Measurements from ENCODE around the gene FAM83E.
"Not testable (repeated sequence)": the region's sequence is repeated elsewhere in the genome, so short reads cannot be mapped to it uniquely, and the experiment has no call there.

FAM83E gene
- 0.71 to 1.5 (median 1.2) reads per million in 4 donors for total RNA-seq

- DNase-seq = no peak
These were observed at the start of gene FAM83E for GRCh38 chr19:48614436-48615230. FAM83E (minus strand) TSS chr19:48615076; CDS start chr19:48613372, 1,704 bp downstream.

DNA sequence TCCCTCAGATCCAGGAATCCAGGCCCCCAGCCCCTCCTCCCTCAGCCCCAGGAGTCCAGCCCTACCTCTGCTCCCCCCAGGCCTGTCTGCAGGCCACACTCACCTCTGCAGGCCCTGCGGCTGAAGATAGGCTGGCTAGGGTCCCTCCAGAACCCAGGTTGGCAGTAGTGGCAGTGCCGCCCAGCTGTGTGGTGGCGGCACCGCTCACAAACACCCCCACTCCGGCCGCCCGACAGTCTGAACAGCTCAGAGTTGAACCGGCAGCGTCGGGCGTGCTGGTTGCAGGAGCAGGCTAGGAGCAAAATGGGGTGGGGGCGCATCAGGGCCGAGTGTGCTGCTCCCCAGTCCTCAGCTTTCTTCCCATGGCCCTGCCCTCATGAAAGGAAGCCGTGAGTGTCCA, 49.6 kb upstream of the FAM83E start:
- DNase-seq = no peak

DNA sequence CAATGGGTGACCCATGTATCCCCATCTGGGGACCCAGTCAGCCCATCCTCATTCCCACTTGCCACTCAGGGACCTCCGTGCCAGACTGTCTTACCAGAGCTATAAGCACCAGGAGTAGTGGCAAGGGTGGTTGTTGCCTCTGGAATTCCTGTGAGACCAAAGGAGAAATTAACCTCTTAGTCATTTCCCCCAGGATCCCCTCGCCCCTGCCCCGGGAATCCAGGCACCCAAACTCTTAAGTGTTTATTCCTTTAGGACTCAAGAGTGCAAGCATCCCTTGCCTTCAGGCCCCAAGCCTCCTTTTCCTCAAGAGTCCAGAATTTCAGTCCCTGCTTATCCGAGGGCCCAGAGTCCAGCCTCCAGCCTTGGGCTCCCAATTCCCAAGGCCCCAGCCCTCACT, 48.8 kb upstream of the FAM83E start:
- no peak for DNase-seq

- DNase-seq = no peak
These were observed 46.8 kb upstream of the FAM83E start for GRCh38 chr19:48661711-48662090.

DNA sequence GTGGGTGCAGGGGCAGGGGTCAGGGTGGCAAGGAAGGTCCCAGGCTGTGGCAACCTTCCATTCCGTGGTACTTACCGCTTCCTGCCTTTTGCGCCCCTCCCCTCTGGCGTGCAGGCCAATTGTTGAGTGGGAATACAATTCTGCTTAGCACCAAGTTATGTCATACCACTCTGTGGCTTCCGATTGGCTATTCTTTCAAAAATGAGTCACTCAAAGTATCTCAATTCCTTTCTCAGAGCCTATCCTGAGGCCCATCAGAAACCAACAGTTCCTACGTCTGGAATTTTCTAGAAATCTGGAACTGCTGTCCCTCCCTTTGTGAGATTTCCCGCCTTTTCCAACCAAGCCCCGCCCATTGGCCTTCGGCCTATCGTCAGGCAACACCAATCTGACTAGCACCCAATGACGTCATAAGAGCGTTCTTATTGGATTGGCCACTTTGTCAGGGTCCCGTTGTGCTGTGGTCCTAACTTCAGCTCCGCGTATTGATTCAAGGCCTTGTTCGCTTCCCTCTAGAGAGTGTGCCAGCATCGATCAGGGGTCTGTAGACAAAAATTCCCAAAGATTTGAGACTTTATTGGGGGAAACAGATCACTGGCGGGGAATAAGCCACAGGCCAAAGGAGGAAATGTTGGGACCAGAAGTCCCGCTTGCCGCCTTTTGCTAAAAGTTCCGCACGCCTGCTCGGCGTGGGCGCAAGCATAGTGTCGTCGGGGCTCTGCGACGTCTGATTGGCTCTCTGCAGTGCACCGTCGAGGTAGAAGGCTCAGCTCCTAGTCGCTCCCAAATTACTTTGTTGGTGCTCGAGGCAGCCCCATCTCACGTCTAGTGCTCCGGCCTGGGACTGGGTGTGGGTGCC, 46.2 kb upstream of the FAM83E start:
- peak; percentile 48 to 92 (median 65) for DNase-seq

DNA sequence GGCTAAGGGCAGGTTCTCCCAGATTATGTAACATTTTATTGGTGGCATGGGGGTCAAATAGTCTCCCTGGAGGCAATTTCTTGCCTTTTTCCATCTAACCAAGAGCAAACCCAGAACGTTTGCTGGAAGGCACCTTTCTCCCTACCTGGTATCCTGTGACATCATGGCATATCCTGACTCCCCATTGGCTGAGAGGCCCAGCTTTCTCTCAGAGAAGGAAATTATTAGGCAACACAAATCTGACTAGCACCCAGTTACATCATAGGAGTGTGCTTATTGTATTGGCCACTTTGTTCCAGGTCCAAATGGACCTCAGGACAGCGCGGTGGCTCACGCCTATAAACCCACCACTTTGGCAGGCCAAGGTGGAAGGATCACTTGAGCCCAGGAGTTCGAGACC, 44.9 kb upstream of the FAM83E start:
- DNase-seq = no peak

DNA sequence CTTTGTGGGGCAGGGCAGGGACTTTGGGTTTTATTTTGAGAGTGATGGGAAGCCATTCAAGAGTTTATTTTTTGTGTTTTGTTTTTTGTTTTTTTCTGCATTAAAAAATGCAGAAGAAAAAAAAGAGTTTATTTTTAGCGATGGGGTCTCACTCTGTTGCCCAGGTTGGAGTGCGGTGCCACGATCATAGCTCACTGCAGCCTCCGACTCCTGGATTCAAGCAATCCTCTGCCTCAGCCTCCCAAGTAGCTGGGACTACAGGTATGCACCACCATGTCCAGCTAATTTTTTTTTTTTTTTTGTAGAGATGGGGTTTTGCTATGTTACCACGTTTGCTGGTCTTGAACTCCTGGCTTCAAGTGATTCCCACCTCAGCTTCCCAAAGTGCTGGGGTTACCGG, 43.6 kb upstream of the FAM83E start:
- DNase-seq = no peak

DNA sequence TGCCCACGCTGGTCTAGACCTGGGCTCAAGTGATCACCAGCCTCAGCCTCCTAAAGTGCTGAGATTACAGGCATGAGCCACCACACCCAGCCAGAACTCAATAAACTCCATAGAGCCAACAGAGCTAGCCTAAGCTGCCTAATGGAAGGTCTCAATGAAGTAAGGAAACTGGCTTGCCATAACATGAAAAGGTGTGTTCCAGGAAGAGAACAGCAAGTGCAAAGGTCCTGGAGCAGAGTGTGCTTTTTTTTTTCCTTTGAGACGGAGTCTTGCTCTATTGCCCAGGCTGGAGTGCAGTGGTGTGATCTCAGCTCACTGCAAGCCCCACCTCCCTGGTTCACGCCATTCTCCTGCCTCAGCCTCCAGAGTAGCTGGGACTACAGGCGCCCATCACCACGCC, 43.0 kb upstream of the FAM83E start:
- not testable (repeated sequence) for DNase-seq

- no peak for DNase-seq
These were observed 42.1 kb upstream of the FAM83E start for GRCh38 chr19:48656840-48657474.

DNA sequence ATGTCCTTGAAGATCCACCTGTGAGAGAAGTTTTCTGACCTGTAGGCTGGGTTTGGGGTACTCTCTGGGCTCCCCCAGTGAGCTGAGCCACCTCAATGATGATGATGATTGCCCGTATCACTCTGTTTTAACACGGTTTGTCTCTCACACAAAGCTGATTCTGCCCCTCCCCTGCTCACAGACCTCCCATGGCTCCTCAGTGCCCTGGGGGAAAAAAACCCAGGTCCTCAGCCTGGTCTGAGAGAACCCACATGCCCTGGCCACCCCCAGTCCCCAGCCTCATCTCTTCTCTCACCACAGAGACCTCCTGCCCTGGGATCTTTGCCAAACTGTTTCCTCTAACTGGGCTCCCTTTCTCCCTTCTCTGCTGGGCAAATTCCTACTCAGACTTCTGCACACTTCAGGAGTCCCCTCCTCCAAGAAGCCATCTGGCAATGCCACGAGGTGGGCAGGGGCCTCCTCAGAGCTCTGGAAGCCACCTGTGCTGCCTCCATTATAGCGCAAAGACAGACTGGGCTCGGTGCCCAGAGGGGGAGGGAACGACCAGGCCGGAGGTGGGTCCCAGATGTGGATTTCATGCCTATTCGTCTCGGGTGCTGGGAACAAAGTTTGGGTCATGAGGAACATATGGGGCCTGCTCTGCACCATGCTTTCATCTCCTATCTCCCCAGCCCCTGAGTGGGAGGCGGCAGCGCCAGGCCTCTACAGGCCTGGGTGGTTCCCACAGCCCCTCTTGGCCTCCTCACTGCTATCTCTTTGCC, 39.6 kb upstream of the FAM83E start:
- no peak for DNase-seq

- no peak for DNase-seq
These were observed 36.8 kb upstream of the FAM83E start for GRCh38 chr19:48651683-48652048.

- no peak for DNase-seq
These were observed 36.3 kb upstream of the FAM83E start for GRCh38 chr19:48650974-48651682.

GRCh38 chr19:48648134-48648533, 33.3 kb upstream of the FAM83E start:
- no peak for DNase-seq

DNA sequence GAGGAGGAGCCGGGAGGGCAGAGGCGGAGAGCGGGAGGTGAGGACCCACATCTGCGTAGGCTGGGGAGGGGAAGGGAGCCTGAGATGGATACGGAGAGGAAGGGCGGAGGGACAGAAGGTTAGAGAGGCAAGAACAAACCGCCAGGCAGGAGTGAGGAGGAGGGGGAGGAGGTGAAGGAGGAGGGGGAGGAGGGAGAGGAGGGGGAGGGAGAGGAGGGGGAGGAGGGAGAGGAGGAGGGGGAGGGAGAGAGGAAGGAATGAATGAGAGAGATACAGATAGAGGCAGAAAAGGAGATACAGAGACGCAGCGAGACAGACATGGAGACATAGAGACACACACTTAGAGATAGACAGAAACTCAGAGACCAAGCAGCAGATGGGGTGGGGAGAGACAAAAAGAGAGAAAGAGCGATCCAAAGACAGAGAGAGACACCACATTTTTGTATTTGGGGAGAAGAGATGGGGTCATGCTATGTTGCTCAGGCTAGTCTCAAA, 31.9 kb upstream of the FAM83E start:
- no peak for DNase-seq

- peak; percentile 88 to 90 (median 90) for DNase-seq
These were observed 31.3 kb upstream of the FAM83E start, which contains the start of gene CA11 for GRCh38 chr19:48646001-48646721. CA11 (minus strand) TSS chr19:48646187; CDS start chr19:48645632, 555 bp downstream.

DNA sequence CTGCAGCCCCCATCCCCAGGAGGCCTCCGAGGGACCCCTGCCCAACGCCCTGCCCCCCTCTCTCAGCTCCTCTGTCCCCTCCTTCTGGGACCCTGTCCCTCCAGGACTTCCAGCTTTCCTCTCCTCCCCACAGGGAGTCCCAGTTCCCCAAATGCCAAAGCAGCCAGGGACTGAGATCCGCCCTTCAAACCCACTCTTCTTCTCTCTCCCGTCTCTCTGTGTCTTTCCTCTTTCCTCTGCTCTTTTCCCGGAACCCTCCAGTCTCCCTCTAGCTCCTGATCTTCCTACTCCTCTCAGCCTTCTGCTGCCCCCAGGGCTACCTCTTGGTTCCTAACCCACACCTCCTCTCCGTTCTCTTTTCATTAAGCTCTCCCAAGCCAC, 30.7 kb upstream of the FAM83E start:
- DNase-seq = no peak

DNA sequence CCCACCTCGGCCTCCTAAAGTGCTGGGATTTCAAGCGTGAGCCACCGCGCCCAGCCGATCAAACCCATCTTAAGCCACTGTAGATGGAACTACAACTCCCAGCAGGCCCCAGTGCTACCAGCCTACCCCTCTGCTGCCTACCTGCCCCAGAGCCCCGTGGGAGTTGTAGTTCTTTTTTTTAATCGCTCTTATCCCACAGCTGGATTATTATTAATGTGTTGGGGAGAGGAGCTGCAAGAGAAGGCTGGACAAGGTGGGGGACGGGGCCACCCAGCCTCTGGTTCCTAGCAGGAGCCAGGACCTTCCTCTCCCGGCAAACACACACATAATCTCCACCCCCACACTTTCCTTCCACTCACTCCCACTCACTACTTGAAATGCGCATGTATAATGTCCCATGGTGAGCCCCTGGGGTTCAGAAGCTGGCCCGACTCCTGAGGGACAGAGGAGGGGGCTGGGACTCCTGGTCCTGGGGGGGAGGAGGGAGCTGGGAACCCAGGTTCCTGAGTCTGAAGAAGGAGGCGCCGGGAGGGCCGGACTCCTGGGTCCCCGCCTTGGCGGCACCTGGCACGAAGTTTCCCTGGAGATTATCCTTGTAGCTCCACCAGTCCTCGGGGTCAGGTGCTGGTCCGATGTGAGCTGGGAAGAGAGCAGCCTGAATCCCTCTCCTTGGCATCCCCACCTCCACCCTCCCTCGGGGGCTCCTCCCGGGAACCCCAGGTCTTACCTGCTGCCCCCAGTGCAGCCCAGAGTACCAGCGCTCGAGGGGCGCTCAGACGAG, 30.2 kb upstream of the FAM83E start:
- DNase-seq = peak; percentile 45 to 79 (median 64)

GRCh38 chr19:48644355-48644754, 29.5 kb upstream of the FAM83E start:
- no peak for DNase-seq

DNA sequence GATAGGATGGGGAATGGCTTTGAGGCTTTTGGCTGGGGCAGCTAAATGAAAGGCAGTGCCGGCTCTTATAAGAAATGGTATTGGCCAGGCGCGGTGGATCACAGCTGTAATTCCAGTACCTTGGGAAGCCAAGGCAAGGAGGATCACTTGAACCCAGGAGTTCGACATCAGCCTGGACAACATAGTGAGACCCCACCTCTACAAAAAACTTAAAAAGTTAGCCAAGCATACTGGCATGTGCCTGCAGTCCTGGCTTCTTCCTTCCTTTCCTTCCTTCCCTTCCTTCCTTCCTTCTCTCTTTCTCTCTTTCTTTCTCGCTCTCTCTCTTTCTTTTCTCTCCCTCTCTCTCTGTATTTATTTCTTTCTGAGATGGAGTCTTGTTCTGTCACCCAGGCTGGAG, 28.0 kb upstream of the FAM83E start:
- DNase-seq = no peak

GRCh38 chr19:48641850-48642249, 27.0 kb upstream of the FAM83E start:
- no peak for DNase-seq
